ENCODE results near the gene PEDS1. TPM values are rescaled to one million over a fixed set of nuclear protein-coding genes. Genes with fewer than 3 reads are reported as not detected.

Gene PEDS1
- total and polyA plus RNA-seq, 2 of the 4 experiments (the other 2 are of a cell fraction) = 24.0 to 59.9 TPM

GRCh38 chr20:50186987-50187402 lies 33.5 kb upstream of the PEDS1 start:
- Histone ChIP-seq H3K9ac (ENCODE audit: low read depth, low read length) (no peak overlapping the region), H3K18ac (ENCODE audit: low read depth, low read length) (no peak overlapping the region; the same call in 1 of the 2 replicates), H4K8ac (ENCODE audit: low read depth in 2 of 2, low read length in 2 of 2) (no peak overlapping the region), H3K27ac (ENCODE audit: insufficient read depth, low read length) (no peak overlapping the region), H3K36me3 (ENCODE audit: control insufficient read depth, insufficient read depth, low read length) (peaks cover 2% of the 10 kb centered on the region; the same call in 1 of the 2 replicates), H3K14ac (replicated peaks; ENCODE audit: low read depth, low read length) (no peak overlapping the region), H4K5ac (ENCODE audit: low read depth, low read length) (no peak overlapping the region), H3K9me3 (ENCODE audit: control insufficient read depth, insufficient read depth, low read length) (no peaks in the 10 kb centered on the region), H3K27me3 (ENCODE audit: control insufficient read depth, insufficient read depth, low read length) (no peaks in the 10 kb centered on the region), H2BK5ac (ENCODE audit: low read depth, low read length, poor library complexity, severe bottlenecking) (no peak overlapping the region), H3K4me2 (ENCODE audit: low read depth, low read length) (no peak overlapping the region), H4K91ac (ENCODE audit: insufficient read depth, low read depth, low read length) (no peak overlapping the region), H4K20me1 (ENCODE audit: insufficient read depth, low read length) (peaks cover 6% of the 10 kb centered on the region; the same call in 1 of the 2 replicates), H3K56ac (ENCODE audit: extremely low read depth, insufficient read depth, low read length) (no peak overlapping the region), H2BK15ac (ENCODE audit: low read depth, low read length) (no peak overlapping the region; the same call in 2 of the 3 replicates), H3K4me3 (ENCODE audit: insufficient read depth, low read depth, low read length) (no peak overlapping the region), H2AK9ac (replicated peaks; ENCODE audit: low read depth, low read length, poor library complexity) (peak overlapping the region; percentile 38), H2AFZ (replicated peaks; ENCODE audit: low read length, poor library complexity) (peak overlapping the region; percentile 62), H3K79me1 (ENCODE audit: low read depth in 1 of 2, low read length in 2 of 2) (peaks cover 0 to 3% of the 10 kb centered on the region in 2 experiments; a peak in 1 of 4 replicates), H3K4ac (ENCODE audit: low read depth, low read length) (peak overlapping the region; percentile 29; the same call in 1 of the 2 replicates), H2AK5ac (ENCODE audit: low read depth, low read length) (peak overlapping the region; percentile 73), H2BK120ac (ENCODE audit: low read depth, low read length) (peak overlapping the region; percentile 32; the same call in 1 of the 2 replicates), H3K9me1 (ENCODE audit: insufficient read depth, low read length) (no peaks in the 10 kb centered on the region), H2BK20ac (ENCODE audit: low read depth, low read length) (no peak overlapping the region; the same call in 1 of the 2 replicates), H3K4me1 (ENCODE audit: control insufficient read depth, insufficient read depth, low read length) (peaks cover 5% of the 10 kb centered on the region), H3K23ac (ENCODE audit: low read depth, low read length) (no peak overlapping the region)
- no TSS peak for BruUV-seq (replicated peaks)
- dilution Hi-C loops (cut with HindIII; ENCODE audit: low sequenced_read_pairs, unreplicated experiment) (no loop called here), intact Hi-C loops (cut with micrococcal nuclease) (loop anchor here (1.0 to 5.0 kb wide), 5 partner anchors 273 to 601 kb away; no protein-coding TSS in a partner anchor), in situ Hi-C loops (cut with MboI; ENCODE audit: low sequenced_read_pairs) (loop anchor here (5.0 to 10.0 kb wide), 4 partner anchors 275 to 598 kb away; no protein-coding TSS in a partner anchor)
- CTCF ChIA-PET = interaction anchor here (2.5 kb wide), 1 partner anchor 277 kb away, joined by 12 read pairs; no protein-coding TSS in a partner anchor
- ATAC-seq (ENCODE audit: low read depth) = no peak
- DNase-seq = no peak
- POLR2A ChIA-PET (ENCODE audit: unreplicated experiment) = no interaction called here
- WGBS, 2 experiments (ENCODE audit: extremely low coverage in 2 of 2, insufficient read length in 1 of 2) = 100% methylated on average over 3 of the region's 8 CpGs; no CpG with 5 or more reads in 1 of the 2 experiments
- no peak for TF ChIP-seq BHLHE40 (IDR thresholded peaks at IDR 0.05; ENCODE audit: low read depth, low read length)
- TF ChIP-seq SMC3 (IDR thresholded peaks at IDR 0.05; ENCODE audit: low read depth, low read length) = no peak
- no peak for TF ChIP-seq RFX5 (IDR thresholded peaks at IDR 0.05; ENCODE audit: low read depth, low read length)
- TF ChIP-seq CHD1 (IDR thresholded peaks at IDR 0.05; ENCODE audit: low read depth, low read length) = no peak
- no peak for TF ChIP-seq NFE2L2 (IDR thresholded peaks at IDR 0.05; ENCODE audit: low read depth, low read length)
- TF ChIP-seq MAFK (IDR thresholded peaks at IDR 0.05; ENCODE audit: low read depth, low read length) = no peak
- TF ChIP-seq MAZ (IDR thresholded peaks at IDR 0.05; ENCODE audit: borderline replicate concordance, low read depth, low read length) = no peak
- no peak; the same call in 1 of the 2 replicates for TF ChIP-seq USF2 (IDR thresholded peaks at IDR 0.05; ENCODE audit: low read depth, low read length)
- TF ChIP-seq RCOR1 (IDR thresholded peaks at IDR 0.05; ENCODE audit: insufficient replicate concordance, low read length) = no peak
- TF ChIP-seq CEBPB (IDR thresholded peaks at IDR 0.05; ENCODE audit: low read depth, low read length) = no peak
- no peak for TF ChIP-seq CTCF (conservative IDR thresholded peaks at IDR 0.05; ENCODE audit: low read depth, low read length)
- TF ChIP-seq FOS (IDR thresholded peaks at IDR 0.05; ENCODE audit: low read depth, low read length) = no peak
- no peak for TF ChIP-seq ELK1 (IDR thresholded peaks at IDR 0.05; ENCODE audit: borderline replicate concordance, low read depth, low read length)
- no peak for TF ChIP-seq MXI1 (IDR thresholded peaks at IDR 0.05; ENCODE audit: borderline replicate concordance, low read depth, low read length)
- TF ChIP-seq RAD21 (IDR thresholded peaks at IDR 0.05; ENCODE audit: low read length) = no peak

All from IMR-90 (cell line).